ENCODE results near the gene RASSF1.

- no peak for TF ChIP-seq POLR2A (IDR thresholded peaks at IDR 0.05)
- TF ChIP-seq, protein P1, sequence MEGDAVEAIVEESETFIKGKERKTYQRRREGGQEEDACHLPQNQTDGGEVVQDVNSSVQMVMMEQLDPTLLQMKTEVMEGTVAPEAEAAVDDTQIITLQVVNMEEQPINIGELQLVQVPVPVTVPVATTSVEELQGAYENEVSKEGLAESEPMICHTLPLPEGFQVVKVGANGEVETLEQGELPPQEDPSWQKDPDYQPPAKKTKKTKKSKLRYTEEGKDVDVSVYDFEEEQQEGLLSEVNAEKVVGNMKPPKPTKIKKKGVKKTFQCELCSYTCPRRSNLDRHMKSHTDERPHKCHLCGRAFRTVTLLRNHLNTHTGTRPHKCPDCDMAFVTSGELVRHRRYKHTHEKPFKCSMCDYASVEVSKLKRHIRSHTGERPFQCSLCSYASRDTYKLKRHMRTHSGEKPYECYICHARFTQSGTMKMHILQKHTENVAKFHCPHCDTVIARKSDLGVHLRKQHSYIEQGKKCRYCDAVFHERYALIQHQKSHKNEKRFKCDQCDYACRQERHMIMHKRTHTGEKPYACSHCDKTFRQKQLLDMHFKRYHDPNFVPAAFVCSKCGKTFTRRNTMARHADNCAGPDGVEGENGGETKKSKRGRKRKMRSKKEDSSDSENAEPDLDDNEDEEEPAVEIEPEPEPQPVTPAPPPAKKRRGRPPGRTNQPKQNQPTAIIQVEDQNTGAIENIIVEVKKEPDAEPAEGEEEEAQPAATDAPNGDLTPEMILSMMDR (IDR thresholded peaks at IDR 0.05), result no peak
Observed at GRCh38 chr3:50319894-50320625, 20.6 kb downstream of the RASSF1 start.

Data from body of pancreas (tissue), 4 donors.